Fibroblast of lung (primary cell): ENCODE measurements around the gene UNC13C. TPM values are rescaled to one million over a fixed set of nuclear protein-coding genes. Genes with fewer than 3 reads are reported as not detected.

Experiments
- DNase-seq, 2 donors: peaks; one replicate each; pipeline versions ENCODE4 v3.0.0 to v3.0.0-alpha.2; 2010; ENCODE audit warnings: low read depth in 2 of 2
- H2AFZ ChIP-seq: 2 replicates; pipeline ENCODE4 v1.5.1; 2012; ENCODE audit warnings: low read length, control low read depth, inconsistent platforms
- H3K27ac ChIP-seq: 2 replicates; pipeline ENCODE4 v1.5.1; 2011; ENCODE audit warnings: low read length, control low read depth; ENCODE audit not compliant: insufficient read depth
- H3K27me3 ChIP-seq: 2 replicates; pipeline ENCODE4 v1.5.1; 2011; ENCODE audit warnings: mild to moderate bottlenecking, low read length; ENCODE audit not compliant: control insufficient read depth, insufficient read depth
- H3K36me3 ChIP-seq: 2 replicates; pipeline ENCODE4 v1.5.1; 2011; ENCODE audit warnings: low read length; ENCODE audit not compliant: control insufficient read depth, insufficient read depth
- H3K4me1 ChIP-seq: 2 replicates; pipeline ENCODE4 v1.5.1; 2011; ENCODE audit warnings: low read length; ENCODE audit not compliant: control insufficient read depth, insufficient read depth; ENCODE audit errors: extremely low read depth
- H3K4me2 ChIP-seq: 2 replicates; pipeline ENCODE4 v1.5.1; 2011; ENCODE audit warnings: low read length, control low read depth; ENCODE audit not compliant: insufficient read depth; ENCODE audit errors: extremely low read depth
- H3K4me3 ChIP-seq, 4 experiments: fragments of 200-600 bp in 1 of 4; sonication (generic) in 1 of 4; replicated peaks in 1 of 4; 2 replicates each; pipeline ENCODE4 v1.5.1; 2011 to 2016; ENCODE audit warnings: low read length in 4 of 4, low read depth in 3 of 4, mild to moderate bottlenecking in 3 of 4, control low read depth in 2 of 4, inconsistent platforms in 1 of 4, mixed read lengths in 1 of 4; ENCODE audit not compliant: insufficient read depth in 1 of 4; ENCODE audit errors: control extremely low read depth in 1 of 4
- H3K79me2 ChIP-seq: 2 replicates; pipeline ENCODE4 v1.5.1; 2012; ENCODE audit warnings: mild to moderate bottlenecking, low read length, inconsistent platforms; ENCODE audit not compliant: control insufficient read depth, insufficient read depth
- H3K9ac ChIP-seq: 2 replicates; pipeline ENCODE4 v1.5.1; 2011; ENCODE audit warnings: mild to moderate bottlenecking, low read length, control low read depth; ENCODE audit not compliant: insufficient read depth
- H3K9me3 ChIP-seq: 2 replicates; pipeline ENCODE4 v1.5.1; 2012; ENCODE audit warnings: low read depth, low read length; ENCODE audit not compliant: control insufficient read depth, insufficient read depth
- H4K20me1 ChIP-seq: 2 replicates; pipeline ENCODE4 v1.5.1; 2011; ENCODE audit warnings: low read length; ENCODE audit not compliant: control insufficient read depth, insufficient read depth; ENCODE audit errors: extremely low read depth
- CTCF ChIP-seq, 2 donors: IDR thresholded peaks in 1 of 2; conservative IDR thresholded peaks in 1 of 2; 1 replicate in 1 of 2; 2 replicates in 1 of 2; pipeline ENCODE4 v1.5.1; 2011 to 2012; ENCODE audit warnings: low read length in 2 of 2, control low read depth in 1 of 2, inconsistent platforms in 1 of 2, low read depth in 1 of 2, mild to moderate bottlenecking in 1 of 2
- EZH2 ChIP-seq: IDR thresholded peaks from 2 replicates; pipeline ENCODE4 v1.5.1; 2012; ENCODE audit warnings: low read length, control low read depth, mild to moderate bottlenecking; ENCODE audit errors: missing control alignments
- polyA plus RNA-seq, 2 donors: library from polyadenylated mRNA; depleted of rRNA in 1 of 2; stranded (reverse) in 1 of 2; unstranded in 1 of 2; fragments of >200 nt; gene quantifications; 2 replicates each; pipeline ENCODE4 v1.2.1, GENCODE V29; 2011 to 2012; ENCODE audit warnings: missing spikeins in 1 of 2
- total RNA-seq: library from RNA; depleted of rRNA; stranded (reverse); fragments of >200 nt; gene quantifications from 2 replicates; pipeline ENCODE4 v1.2.1, GENCODE V29; 2014

The UNC13C gene
- total and polyA plus RNA-seq, 2 donors (not counting 1 experiment from before 2014, with no cell fraction given), result not detected

- Histone ChIP-seq H4K20me1 (no peaks in the 10 kb centered on the region), H3K9ac (no peak overlapping the region), H3K36me3 (no peaks in the 10 kb centered on the region), H3K27ac (no peak overlapping the region), H3K4me3 (no peak overlapping the region), H3K4me2 (no peak overlapping the region), H3K4me1 (no peaks in the 10 kb centered on the region), H2AFZ (no peak overlapping the region), H3K27me3 (no peaks in the 10 kb centered on the region), H3K9me3 (no peaks in the 10 kb centered on the region), H3K79me2 (no peaks in the 10 kb centered on the region)
- DNase-seq, result peak in 1 of 2 donors; percentile 42
- TF ChIP-seq CTCF (conservative IDR thresholded peaks at IDR 0.05 in 1 of 2, IDR thresholded peaks at IDR 0.05 in 1 of 2; ENCODE audit: low read depth in 1 of 2, low read length in 2 of 2) (no peak), EZH2 (no peak)
These were observed 55.7 kb downstream of the UNC13C start for GRCh38 chr15:54033869-54034458.

- Histone ChIP-seq H3K9ac (no peak overlapping the region), H4K20me1 (no peaks in the 10 kb centered on the region), H3K79me2 (no peaks in the 10 kb centered on the region), H3K9me3 (no peaks in the 10 kb centered on the region), H3K36me3 (no peaks in the 10 kb centered on the region), H3K27me3 (no peaks in the 10 kb centered on the region), H3K4me3 (no peak overlapping the region), H2AFZ (no peak overlapping the region), H3K4me2 (no peak overlapping the region), H3K27ac (no peak overlapping the region), H3K4me1 (no peaks in the 10 kb centered on the region)
- TF ChIP-seq CTCF (conservative IDR thresholded peaks at IDR 0.05 in 1 of 2, IDR thresholded peaks at IDR 0.05 in 1 of 2; ENCODE audit: low read depth in 1 of 2, low read length in 2 of 2) (no peak), EZH2 (no peak)
- no peak for DNase-seq
These were observed 57.4 kb downstream of the UNC13C start for GRCh38 chr15:54035616-54036015.

- Histone ChIP-seq H3K27ac (no peak overlapping the region), H3K4me2 (no peak overlapping the region), H3K9me3 (no peaks in the 10 kb centered on the region), H3K9ac (no peak overlapping the region), H3K79me2 (no peaks in the 10 kb centered on the region), H3K4me1 (no peaks in the 10 kb centered on the region), H4K20me1 (no peaks in the 10 kb centered on the region), H3K4me3 (no peak overlapping the region), H3K36me3 (no peaks in the 10 kb centered on the region), H3K27me3 (no peaks in the 10 kb centered on the region), H2AFZ (no peak overlapping the region)
- TF ChIP-seq CTCF (conservative IDR thresholded peaks at IDR 0.05 in 1 of 2, IDR thresholded peaks at IDR 0.05 in 1 of 2; ENCODE audit: low read depth in 1 of 2, low read length in 2 of 2) (no peak), EZH2 (no peak)
- no peak for DNase-seq
These were observed 67.2 kb downstream of the UNC13C start for GRCh38 chr15:54045397-54045796.
